GM12891 (cell line): ENCODE data around the gene AP3B1.

Experiments used
- DNase-seq: peaks from one replicate; pipeline ENCODE4 v3.0.0; 2011; ENCODE audit warnings: low spot score; ENCODE audit not compliant: insufficient read length
- FAIRE-seq: peaks from 2 replicates; lab custom pipeline; 2011; peaks lifted over from hg19 to GRCh38; lab: Jason Lieb, UNC
- PAX5 ChIP-seq: IDR thresholded peaks from 2 replicates; pipeline ENCODE4 v1.6.1; 2011; ENCODE audit warnings: low read length, moderate library complexity, mild to moderate bottlenecking; ENCODE audit not compliant: insufficient read depth, severe bottlenecking
- POLR2A ChIP-seq: IDR thresholded peaks from 2 replicates; pipeline ENCODE4 v1.6.1; 2011; ENCODE audit warnings: low read depth, low read length, control low read depth
- POLR2AphosphoS5 ChIP-seq: IDR thresholded peaks from 2 replicates; pipeline ENCODE4 v1.6.1; 2011; ENCODE audit warnings: low read depth, low read length, control low read depth
- POU2F2 ChIP-seq: IDR thresholded peaks from 2 replicates; pipeline ENCODE4 v1.6.1; 2011; ENCODE audit warnings: low read depth, mild to moderate bottlenecking, control low read depth, low read length, moderate library complexity
- SPI1 ChIP-seq: IDR thresholded peaks from 2 replicates; pipeline ENCODE4 v1.6.1; 2011; ENCODE audit warnings: low read depth, low read length, control low read depth
- TAF1 ChIP-seq: IDR thresholded peaks from 2 replicates; pipeline ENCODE4 v1.6.1; 2011; ENCODE audit warnings: low read depth, low read length, control low read depth

Gene AP3B1

GRCh38 chr5:77987331-77987730, 307.2 kb downstream of the AP3B1 start:
- no peak for TF ChIP-seq SPI1
- no peak for TF ChIP-seq POLR2AphosphoS5
- no peak for TF ChIP-seq PAX5
- no peak for TF ChIP-seq TAF1
- TF ChIP-seq POU2F2 = no peak
- TF ChIP-seq POLR2A = no peak
- DNase-seq = no peak
- FAIRE-seq = no peak

- no peak for FAIRE-seq
- TF ChIP-seq POLR2AphosphoS5 (no peak), SPI1 (no peak), POU2F2 (no peak), TAF1 (no peak), PAX5 (no peak), POLR2A (no peak)
- no peak for DNase-seq
These were observed 308.2 kb downstream of the AP3B1 start for GRCh38 chr5:77986261-77986660.

- no peak for DNase-seq
- FAIRE-seq = no peak
- no peak for TF ChIP-seq SPI1
- no peak for TF ChIP-seq TAF1
- TF ChIP-seq POU2F2 = no peak
- no peak for TF ChIP-seq POLR2AphosphoS5
- no peak for TF ChIP-seq POLR2A
- no peak for TF ChIP-seq PAX5
These were observed 309.3 kb downstream of the AP3B1 start for GRCh38 chr5:77985247-77985646.

GRCh38 chr5:77984587-77984986, 309.9 kb downstream of the AP3B1 start:
- DNase-seq (no peak), FAIRE-seq (no peak)
- no peak for TF ChIP-seq POLR2AphosphoS5

GRCh38 chr5:77983482-77984199, 310.9 kb downstream of the AP3B1 start:
- DNase-seq = no peak
- FAIRE-seq = no peak
- no peak for TF ChIP-seq SPI1
- no peak for TF ChIP-seq PAX5
- TF ChIP-seq TAF1 = no peak
- no peak for TF ChIP-seq POLR2AphosphoS5
- TF ChIP-seq POU2F2 = no peak
- TF ChIP-seq POLR2A = no peak

- no peak for FAIRE-seq
- TF ChIP-seq POLR2A (no peak), SPI1 (no peak), PAX5 (no peak), POU2F2 (no peak)
- DNase-seq = no peak
These were observed 312.7 kb downstream of the AP3B1 start for GRCh38 chr5:77981820-77982219.

GRCh38 chr5:77974576-77974975, 319.9 kb downstream of the AP3B1 start:
- DNase-seq = no peak
- peak; percentile 35 for FAIRE-seq
- no peak for TF ChIP-seq POU2F2
- no peak for TF ChIP-seq POLR2A
- TF ChIP-seq POLR2AphosphoS5 = no peak
- no peak for TF ChIP-seq TAF1
- TF ChIP-seq PAX5 = no peak

GRCh38 chr5:77973253-77973609, 321.3 kb downstream of the AP3B1 start:
- DNase-seq (no peak), FAIRE-seq (no peak)
- TF ChIP-seq POLR2A = no peak
- no peak for TF ChIP-seq SPI1
- no peak for TF ChIP-seq TAF1
- no peak for TF ChIP-seq POU2F2
- TF ChIP-seq POLR2AphosphoS5 = no peak
- TF ChIP-seq PAX5 = no peak

GRCh38 chr5:77972469-77973252, 321.8 kb downstream of the AP3B1 start:
- FAIRE-seq = peak; percentile 77
- TF ChIP-seq POLR2AphosphoS5 (no peak), TAF1 (no peak), PAX5 (no peak), SPI1 (no peak), POU2F2 (no peak), POLR2A (no peak)
- peak; percentile 55 for DNase-seq

GRCh38 chr5:77971776-77972468, 322.6 kb downstream of the AP3B1 start:
- FAIRE-seq (peak; percentile 72), DNase-seq (no peak)

More at GRCh38 chr5:77971776-77972468, 322.6 kb downstream of the AP3B1 start:
- TF ChIP-seq SPI1 (no peak), POU2F2 (no peak), POLR2A (no peak), TAF1 (no peak)
